Fibroblast of lung (primary cell): ENCODE results near the gene REC8.

ENCODE experiments used
- CTCF ChIP-seq, 2 donors: IDR thresholded peaks in 1 of 2; conservative IDR thresholded peaks in 1 of 2; 1 replicate in 1 of 2; 2 replicates in 1 of 2; pipeline ENCODE4 v1.5.1; 2011 to 2012; ENCODE audit warnings: low read length in 2 of 2, control low read depth in 1 of 2, inconsistent platforms in 1 of 2, low read depth in 1 of 2, mild to moderate bottlenecking in 1 of 2
- EZH2 ChIP-seq: IDR thresholded peaks from 2 replicates; pipeline ENCODE4 v1.5.1; 2012; ENCODE audit warnings: low read length, control low read depth, mild to moderate bottlenecking; ENCODE audit errors: missing control alignments

DNA sequence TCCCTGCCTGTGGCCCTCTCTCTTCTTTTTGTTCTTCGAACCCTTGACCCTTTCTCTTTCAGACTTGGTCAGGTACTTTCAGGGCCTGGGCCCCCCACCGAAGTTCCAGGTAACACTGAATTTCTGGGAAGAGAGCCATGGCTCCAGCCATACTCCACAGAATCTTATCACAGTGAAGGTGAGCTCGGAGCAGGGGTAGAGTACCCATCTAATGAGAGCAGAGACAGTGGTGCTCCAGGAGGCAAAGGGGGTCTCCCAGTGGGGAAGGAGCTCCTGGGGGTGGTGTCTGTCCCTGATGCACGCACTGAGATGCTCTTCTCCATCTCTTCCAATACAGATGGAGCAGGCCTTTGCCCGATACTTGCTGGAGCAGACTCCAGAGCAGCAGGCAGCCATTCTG lies 6.1 kb upstream of the REC8 start:
- TF ChIP-seq CTCF (conservative IDR thresholded peaks at IDR 0.05 in 1 of 2, IDR thresholded peaks at IDR 0.05 in 1 of 2; ENCODE audit: low read depth in 1 of 2, low read length in 2 of 2): no peak
- TF ChIP-seq EZH2: no peak
